AG04450 (cell line): ENCODE data around the gene PLIN3. TPM values are rescaled to one million over a fixed set of nuclear protein-coding genes. Genes with fewer than 3 reads are reported as not detected.
"Not testable (repeated sequence)": the region's sequence is repeated elsewhere in the genome, so short reads cannot be mapped to it uniquely, and the experiment has no call there.

ENCODE experiments used
- CTCF ChIA-PET: fragments of 300-600, 350-600 bp; formaldehyde crosslinking; extraction: SDS; loops from one replicate; lab custom pipeline; 2022; ENCODE audit warnings: antibody characterized with exemption, inconsistent platforms; lab: Charles Lee
- POLR2A ChIA-PET: fragments of 350-600 bp; formaldehyde crosslinking; extraction: SDS; loops from one replicate; lab custom pipeline; 2021; ENCODE audit warnings: antibody characterized with exemption, inconsistent platforms; lab: Yijun Ruan, JAX
- DNase-seq: peaks from one replicate; pipeline ENCODE4 v3.0.0-alpha.2; 2011; ENCODE audit warnings: low read depth, low spot score
- H3K27ac ChIP-seq: one replicate; pipeline ENCODE4 v1.5.1; 2012; ENCODE audit warnings: low read depth, low read length, control low read depth
- H3K27me3 ChIP-seq: one replicate; pipeline ENCODE4 v1.6.0; 2012; ENCODE audit warnings: low read length; ENCODE audit not compliant: control insufficient read depth, insufficient read depth
- H3K4me3 ChIP-seq: 2 replicates; pipeline ENCODE4 v1.5.1; 2011; ENCODE audit warnings: mild to moderate bottlenecking, low read depth, low read length, control low read depth
- H3K9me3 ChIP-seq: 2 replicates; pipeline ENCODE4 v1.5.1; 2012; ENCODE audit warnings: low read length; ENCODE audit not compliant: control insufficient read depth, insufficient read depth
- CTCF ChIP-seq: IDR thresholded peaks from 2 replicates; pipeline ENCODE4 v1.5.1; 2011; ENCODE audit warnings: low read depth, low read length, control low read depth, inconsistent platforms
- polyA plus RNA-seq: library from polyadenylated mRNA; depleted of rRNA; stranded (reverse); fragments of >200 nt; gene quantifications from 2 replicates; pipeline ENCODE4 v1.2.3, GENCODE V29; 2011

Gene PLIN3
- polyA plus RNA-seq, 1 experiment = 103 TPM

GRCh38 chr19:4830332-4830731 lies 37.1 kb downstream of the PLIN3 start:
- ChIA-PET CTCF (interaction anchor here (0.9 kb wide), 1 partner anchor 20 kb away, joined by 3 read pairs; no protein-coding TSS in a partner anchor), POLR2A (no interaction called here)

GRCh38 chr19:4829001-4829712 lies 38.3 kb downstream of the PLIN3 start:
- POLR2A ChIA-PET = no interaction called here
- TF ChIP-seq CTCF = no peak
- DNase-seq = no peak

More at GRCh38 chr19:4830332-4830731, 37.1 kb downstream of the PLIN3 start:
- DNase-seq = no peak
- no peaks in the 10 kb centered on the region for H3K9me3 ChIP-seq
- TF ChIP-seq CTCF = no peak
- H3K27ac ChIP-seq = no peak overlapping the region
- H3K27me3 ChIP-seq = no peaks in the 10 kb centered on the region
- H3K4me3 ChIP-seq = peak overlapping the region; percentile 84

GRCh38 chr19:4823577-4823976 lies 43.9 kb downstream of the PLIN3 start:
- TF ChIP-seq CTCF = no peak
- H3K9me3 ChIP-seq = no peaks in the 10 kb centered on the region
- POLR2A ChIA-PET = interaction anchor here (0.7 kb wide), 1 partner anchor 99 kb away, joined by 5 read pairs; no protein-coding TSS in a partner anchor
- CTCF ChIA-PET = interaction anchor here (0.5 to 1.8 kb wide), 3 partner anchors 14 to 59 kb away, joined by 3 to 6 read pairs (median 4); partner anchors contain the start of gene FEM1A
- no peak for DNase-seq
- H3K27me3 ChIP-seq = no peaks in the 10 kb centered on the region
- no peak overlapping the region for H3K27ac ChIP-seq
- no peak overlapping the region for H3K4me3 ChIP-seq

More at GRCh38 chr19:4829001-4829712, 38.3 kb downstream of the PLIN3 start:
- H3K27me3 ChIP-seq = no peaks in the 10 kb centered on the region
- no peaks in the 10 kb centered on the region for H3K9me3 ChIP-seq
- CTCF ChIA-PET = interaction anchor here (0.7 to 1.6 kb wide), 2 partner anchors 19 to 26 kb away, joined by 4 to 10 read pairs; no protein-coding TSS in a partner anchor
- no peak overlapping the region for H3K4me3 ChIP-seq
- H3K27ac ChIP-seq = no peak overlapping the region

GRCh38 chr19:4822354-4822753 lies 45.1 kb downstream of the PLIN3 start:
- H3K4me3 ChIP-seq, POLR2A ChIA-PET, DNase-seq, H3K9me3 ChIP-seq, H3K27me3 ChIP-seq, H3K27ac ChIP-seq: not testable (repeated sequence)
- CTCF ChIA-PET = interaction anchor here (1.8 kb wide), 1 partner anchor 31 kb away, joined by 6 read pairs; the partner anchor contains the start of gene FEM1A

GRCh38 chr19:4821265-4821664 lies 46.2 kb downstream of the PLIN3 start:
- no peaks in the 10 kb centered on the region for H3K27me3 ChIP-seq
- DNase-seq = no peak
- CTCF ChIA-PET = no interaction called here

More at GRCh38 chr19:4821265-4821664, 46.2 kb downstream of the PLIN3 start:
- H3K9me3 ChIP-seq = peaks cover 16% of the 10 kb centered on the region; the same call in 1 of the 2 replicates
- no peak for TF ChIP-seq CTCF
- POLR2A ChIA-PET = interaction anchor here (0.6 kb wide), 1 partner anchor 121 kb away, joined by 3 read pairs; no protein-coding TSS in a partner anchor
- H3K4me3 ChIP-seq = no peak overlapping the region
- no peak overlapping the region for H3K27ac ChIP-seq
